ENCODE measurements around the gene VWF.

The VWF gene

DNA sequence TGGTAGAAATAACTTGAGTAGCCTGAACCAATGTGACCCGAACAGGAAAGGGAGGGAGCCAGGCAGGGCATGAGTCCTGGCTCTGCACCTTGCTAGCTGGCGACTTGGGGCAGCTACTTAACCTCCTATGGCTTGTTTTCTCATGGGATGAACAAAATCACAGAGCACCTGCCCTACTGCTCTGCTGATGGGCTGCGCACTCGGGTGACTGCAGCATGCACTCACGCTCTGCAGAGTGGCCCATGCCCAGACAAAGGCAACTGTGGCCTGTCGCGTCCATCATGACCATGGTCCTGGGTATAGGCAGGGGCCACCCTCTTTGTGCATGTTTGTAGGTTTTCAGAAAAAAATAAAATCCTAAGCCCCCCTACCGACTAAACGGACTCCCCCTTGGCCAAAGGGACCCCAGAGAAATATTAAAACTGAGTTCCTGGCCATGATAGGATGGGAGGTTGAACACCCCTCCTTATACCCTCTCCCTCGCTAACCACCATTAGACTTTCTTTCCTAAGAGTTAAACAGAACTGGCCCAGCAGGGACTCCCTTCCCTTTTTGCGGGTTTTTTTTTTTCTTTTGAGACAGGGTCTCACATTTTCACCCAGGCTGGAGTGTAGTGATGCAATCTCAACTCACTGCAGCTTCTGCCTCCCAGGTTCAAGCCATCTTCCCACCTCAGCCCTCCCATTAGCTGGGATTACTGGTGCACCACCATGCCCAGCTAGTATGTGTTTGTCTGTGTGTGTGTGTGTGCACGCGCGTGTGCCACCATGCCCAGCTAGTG is 32.5 kb downstream of the VWF start:
- DNase-seq (ENCODE audit: low read depth): no peak

DNA sequence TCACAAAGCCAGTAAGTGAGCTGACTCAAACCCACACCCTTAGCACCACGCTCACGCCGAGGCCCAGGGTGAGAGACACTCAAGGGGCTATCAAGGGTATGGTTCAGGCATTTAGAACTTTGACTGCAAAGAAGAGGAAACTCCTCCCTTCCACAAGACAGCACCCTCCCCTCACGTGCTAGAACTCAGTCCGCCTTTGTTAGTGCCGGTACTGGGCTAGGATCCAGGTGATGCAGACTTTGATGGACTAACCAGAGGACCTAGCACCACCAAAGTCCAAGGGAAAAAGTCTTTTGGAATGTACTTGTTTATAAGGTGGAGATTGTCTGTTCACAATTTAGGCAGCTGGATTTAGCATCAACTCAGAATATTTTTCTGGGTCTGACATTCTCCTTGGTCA is 33.7 kb downstream of the VWF start:
- peak; percentile 76 for DNase-seq (ENCODE audit: low read depth)
- H3K4me3 ChIP-seq (ENCODE audit: low read depth, low read length): no peak overlapping the region
- TF ChIP-seq, protein P1, sequence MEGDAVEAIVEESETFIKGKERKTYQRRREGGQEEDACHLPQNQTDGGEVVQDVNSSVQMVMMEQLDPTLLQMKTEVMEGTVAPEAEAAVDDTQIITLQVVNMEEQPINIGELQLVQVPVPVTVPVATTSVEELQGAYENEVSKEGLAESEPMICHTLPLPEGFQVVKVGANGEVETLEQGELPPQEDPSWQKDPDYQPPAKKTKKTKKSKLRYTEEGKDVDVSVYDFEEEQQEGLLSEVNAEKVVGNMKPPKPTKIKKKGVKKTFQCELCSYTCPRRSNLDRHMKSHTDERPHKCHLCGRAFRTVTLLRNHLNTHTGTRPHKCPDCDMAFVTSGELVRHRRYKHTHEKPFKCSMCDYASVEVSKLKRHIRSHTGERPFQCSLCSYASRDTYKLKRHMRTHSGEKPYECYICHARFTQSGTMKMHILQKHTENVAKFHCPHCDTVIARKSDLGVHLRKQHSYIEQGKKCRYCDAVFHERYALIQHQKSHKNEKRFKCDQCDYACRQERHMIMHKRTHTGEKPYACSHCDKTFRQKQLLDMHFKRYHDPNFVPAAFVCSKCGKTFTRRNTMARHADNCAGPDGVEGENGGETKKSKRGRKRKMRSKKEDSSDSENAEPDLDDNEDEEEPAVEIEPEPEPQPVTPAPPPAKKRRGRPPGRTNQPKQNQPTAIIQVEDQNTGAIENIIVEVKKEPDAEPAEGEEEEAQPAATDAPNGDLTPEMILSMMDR (conservative IDR thresholded peaks at IDR 0.05; ENCODE audit: low read depth, low read length): no peak

More for the DNA sequence above, 32.5 kb downstream of the VWF start:
- no peak overlapping the region for H3K4me3 ChIP-seq (ENCODE audit: low read depth, low read length)
- TF ChIP-seq, protein P1 (conservative IDR thresholded peaks at IDR 0.05; ENCODE audit: low read depth, low read length): no peak

DNA sequence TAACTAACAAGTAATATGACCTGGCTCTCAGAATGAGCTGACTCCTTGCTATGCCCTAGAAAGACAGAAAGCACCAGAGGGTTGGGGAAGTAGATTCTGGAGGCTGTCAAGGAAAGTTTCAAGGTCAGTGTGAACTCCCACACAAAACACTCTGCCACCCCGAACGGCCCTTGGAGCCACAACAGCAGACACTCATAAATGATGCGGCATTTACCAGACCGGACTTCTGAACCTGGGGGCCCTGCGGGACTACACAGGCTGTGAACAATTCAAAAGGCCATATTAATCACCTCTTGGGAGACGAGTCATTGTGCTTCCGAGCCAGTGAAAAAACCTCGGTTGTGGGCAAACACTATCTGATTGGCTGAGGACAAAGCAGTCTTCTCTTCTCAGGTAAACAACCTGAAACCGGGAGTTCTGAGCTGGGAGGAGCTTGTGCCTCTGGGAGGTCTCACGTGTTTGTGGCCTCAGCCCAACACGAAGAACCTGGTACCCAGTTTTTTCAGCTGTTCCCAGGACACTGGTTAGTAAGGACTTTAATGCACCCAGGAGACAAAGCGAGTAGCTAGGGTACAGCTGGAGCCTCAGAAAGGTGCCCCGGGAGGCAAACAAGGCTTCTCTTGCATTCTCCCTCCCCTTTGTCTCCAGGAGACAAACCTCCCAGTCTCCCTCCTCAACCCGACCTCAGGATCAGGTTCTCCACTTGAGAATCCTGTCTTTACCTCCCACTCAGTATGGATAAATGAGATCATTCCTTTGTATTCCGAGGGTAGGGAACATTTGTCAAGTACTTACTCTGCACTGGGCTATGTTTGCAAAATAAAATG is 35.3 kb downstream of the VWF start:
- TF ChIP-seq, protein P1 (conservative IDR thresholded peaks at IDR 0.05; ENCODE audit: low read depth, low read length): no peak
- H3K4me3 ChIP-seq (ENCODE audit: low read depth, low read length): no peak overlapping the region
- peak; percentile 31 for DNase-seq (ENCODE audit: low read depth)

DNA sequence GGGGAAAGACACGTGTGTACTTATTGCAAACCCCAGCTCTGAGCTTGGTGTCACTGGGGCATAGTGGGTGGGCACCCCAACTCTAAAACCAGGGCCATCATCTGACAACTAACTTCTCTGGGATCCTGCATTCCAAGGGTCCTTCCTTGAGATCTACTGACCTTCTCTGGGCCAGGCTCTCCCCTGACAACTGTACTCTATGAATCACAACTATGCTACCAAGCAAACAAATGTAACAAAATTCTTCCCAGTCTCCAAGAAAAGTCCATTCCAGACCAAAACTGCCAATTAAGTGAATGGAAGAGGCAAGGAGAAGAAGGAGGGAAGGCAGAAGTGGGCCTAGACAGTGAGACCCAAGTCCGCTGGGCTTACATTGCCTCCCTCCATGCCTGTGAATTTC is 38.2 kb downstream of the VWF start:
- TF ChIP-seq, protein P1 (conservative IDR thresholded peaks at IDR 0.05; ENCODE audit: low read depth, low read length): no peak
- DNase-seq (ENCODE audit: low read depth): no peak
- no peak overlapping the region for H3K4me3 ChIP-seq (ENCODE audit: low read depth, low read length)

DNA sequence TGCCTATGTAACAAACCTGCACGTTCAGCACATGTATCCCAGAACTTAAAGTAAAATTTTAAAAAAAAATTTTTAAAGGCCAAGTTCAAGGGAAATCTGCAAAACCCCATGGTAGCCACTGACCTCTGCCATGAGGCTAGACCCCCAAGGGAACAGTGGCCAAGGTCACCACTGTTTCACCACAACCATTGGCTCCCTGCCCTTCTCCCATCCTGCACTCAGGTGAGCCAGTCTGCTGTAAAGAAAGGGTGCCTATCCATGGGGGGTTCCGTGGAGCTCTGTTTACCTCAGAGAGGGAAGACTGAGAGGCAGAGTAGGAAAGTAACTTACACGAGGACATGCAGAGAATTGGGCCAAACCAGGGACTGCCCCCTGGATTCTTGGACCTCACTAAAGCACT is 38.6 kb downstream of the VWF start:
- TF ChIP-seq, protein P1 (conservative IDR thresholded peaks at IDR 0.05; ENCODE audit: low read depth, low read length): no peak

DNA sequence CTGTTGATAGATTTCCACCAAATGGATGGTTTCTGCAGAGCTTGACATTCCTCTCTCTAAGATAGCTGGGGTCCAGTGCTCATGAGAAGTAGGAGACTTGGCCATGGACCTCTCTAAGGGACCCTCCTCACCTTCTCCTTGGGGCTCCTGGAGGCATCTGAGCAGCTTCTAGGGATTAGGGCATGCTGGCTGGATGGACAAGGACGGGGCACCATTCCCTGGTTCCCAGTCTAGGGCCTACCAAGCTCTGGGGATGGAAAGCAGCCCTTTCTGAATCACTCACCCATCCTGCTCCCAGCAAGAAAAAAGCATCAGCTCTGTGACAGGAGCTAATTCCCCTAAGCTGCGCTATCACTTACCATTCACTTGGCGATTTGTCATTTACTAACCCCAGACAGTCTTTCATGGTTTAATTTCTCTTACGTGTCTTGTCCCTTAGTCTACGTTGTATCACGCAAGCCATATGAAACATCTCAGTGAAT is 39.5 kb downstream of the VWF start:
- TF ChIP-seq, protein P1 (conservative IDR thresholded peaks at IDR 0.05; ENCODE audit: low read depth, low read length): no peak
- DNase-seq (ENCODE audit: low read depth): no peak
- no peak overlapping the region for H3K4me3 ChIP-seq (ENCODE audit: low read depth, low read length)

More for the DNA sequence above, 38.6 kb downstream of the VWF start:
- no peak overlapping the region for H3K4me3 ChIP-seq (ENCODE audit: low read depth, low read length)
- DNase-seq (ENCODE audit: low read depth): no peak

Data from choroid plexus epithelial cell (primary cell).